H1 (cell line): ENCODE data around the gene CC2D2A.

Experiments used
- ATF3 ChIP-seq: IDR thresholded peaks from 2 replicates; pipeline ENCODE4 v1.6.1; 2011; ENCODE audit warnings: low read depth, mild to moderate bottlenecking, low read length; ENCODE audit not compliant: insufficient read depth
- CHD2 ChIP-seq: IDR thresholded peaks from 2 replicates; pipeline ENCODE4 v1.6.1; 2012; ENCODE audit warnings: low read length, improper control_type of control experiment
- CTCF ChIP-seq, 3 experiments: IDR thresholded peaks; 1 replicate in 2 of 3; 2 replicates in 1 of 3; pipeline versions ENCODE4 v1.5.1 to v1.6.1; 2011; ENCODE audit warnings: low read length in 3 of 3, mild to moderate bottlenecking in 3 of 3, inconsistent platforms in 2 of 3, low read depth in 1 of 3, moderate library complexity in 1 of 3; ENCODE audit not compliant: insufficient read depth in 1 of 3; ENCODE audit errors: control extremely low read depth in 1 of 3
- EGR1 ChIP-seq: IDR thresholded peaks from 2 replicates; pipeline ENCODE4 v1.6.1; 2011; ENCODE audit warnings: low read depth, low read length, borderline replicate concordance
- KDM1A ChIP-seq: fragments of 200-600, 300-600 bp; sonication (generic); IDR thresholded peaks from 2 replicates; pipeline ENCODE4 v1.7.1; 2016; ENCODE audit warnings: mild to moderate bottlenecking, low read length, borderline replicate concordance
- POLR2A ChIP-seq, 2 experiments: IDR thresholded peaks; 1 replicate in 1 of 2; 2 replicates in 1 of 2; pipeline ENCODE4 v1.6.1; 2011; ENCODE audit warnings: low read depth in 2 of 2, low read length in 2 of 2, mild to moderate bottlenecking in 2 of 2; ENCODE audit errors: control extremely low read depth in 1 of 2
- POLR2AphosphoS5 ChIP-seq: IDR thresholded peaks from 2 replicates; pipeline ENCODE4 v1.6.1; 2011; ENCODE audit warnings: low read depth, low read length
- RNF2 ChIP-seq: fragments of 200-900, 300-1000 bp; sonication (generic); IDR thresholded peaks from 2 replicates; pipeline ENCODE4 v1.7.1; 2016; ENCODE audit warnings: borderline replicate concordance, low read depth, mild to moderate bottlenecking, antibody characterized with exemption, low read length; ENCODE audit not compliant: poor library complexity, severe bottlenecking; ENCODE audit errors: missing control alignments
- TAF1 ChIP-seq: IDR thresholded peaks from 2 replicates; pipeline ENCODE4 v1.6.1; 2011; ENCODE audit warnings: mild to moderate bottlenecking, low read depth, low read length
- YY1 ChIP-seq: IDR thresholded peaks from 2 replicates; pipeline ENCODE4 v1.6.1; 2011; ENCODE audit warnings: low read depth, mild to moderate bottlenecking, low read length

DNA sequence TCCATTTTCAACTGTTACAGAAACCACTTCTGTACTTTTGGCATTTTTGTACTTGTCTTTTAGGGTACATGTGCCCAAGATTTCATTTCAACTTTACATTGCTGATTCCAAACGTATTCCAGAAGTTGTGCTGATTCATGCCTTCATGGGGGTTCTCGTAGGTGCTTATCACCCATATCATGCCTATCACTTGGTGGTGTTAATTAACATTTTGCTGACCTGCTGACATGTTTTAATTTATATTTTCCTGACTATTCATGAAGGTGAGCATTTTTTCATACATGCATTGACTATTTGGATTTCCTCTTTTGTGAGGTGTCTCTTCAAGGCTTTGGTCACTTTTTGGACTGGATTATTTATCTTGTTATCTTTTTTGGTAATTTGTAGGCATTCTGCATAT, 64.1 kb downstream of the CC2D2A start:
- TF ChIP-seq CTCF (IDR thresholded peaks at IDR 0.05; ENCODE audit: control extremely low read depth in 1 of 3, insufficient read depth in 1 of 3, low read depth in 1 of 3, low read length in 3 of 3) (no peak), CHD2 (no peak), RNF2 (no peak), ATF3 (no peak), POLR2A (IDR thresholded peaks at IDR 0.05; ENCODE audit: control extremely low read depth in 1 of 2, low read depth in 2 of 2, low read length in 2 of 2) (no peak), YY1 (no peak), EGR1 (no peak), POLR2AphosphoS5 (no peak), KDM1A (no peak), TAF1 (no peak)
